ENCODE data around the gene HPSE2. TPM values are rescaled to one million over a fixed set of nuclear protein-coding genes. Genes with fewer than 3 reads are reported as not detected.

The HPSE2 gene
- total RNA-seq, 1 experiment from 2014 or later = not detected

- Histone ChIP-seq H3K27ac (ENCODE audit: low read length) (no peak overlapping the region), H3K4me1 (ENCODE audit: control insufficient read depth, insufficient read depth, low read length) (no peaks in the 10 kb centered on the region), H3K4me3 (ENCODE audit: low read depth in 2 of 2, low read length in 2 of 2) (no peak overlapping the region), H3K36me3 (ENCODE audit: control insufficient read depth, insufficient read depth, low read length) (no peaks in the 10 kb centered on the region), H3K9me3 (ENCODE audit: control insufficient read depth, insufficient read depth, low read depth, low read length) (no peaks in the 10 kb centered on the region), H3K27me3 (ENCODE audit: control insufficient read depth, insufficient read depth, low read length) (0 out of 2 replicates have a peak, but pooled peaks cover 2% of the 10 kb centered on the region)
- intact Hi-C loops (cut with micrococcal nuclease; ENCODE audit: unreplicated experiment) (no loop called here), in situ Hi-C loops (cut with HindIII; ENCODE audit: low pct_unique_long_range_greater_than_20kb, low sequenced_read_pairs) (no loop called here)
- TF ChIP-seq CTCF (IDR thresholded peaks at IDR 0.05) = no peak
- no peak for TF ChIP-seq REST (IDR thresholded peaks at IDR 0.05; ENCODE audit: insufficient read depth in 1 of 2, low read depth in 2 of 2, low read length in 1 of 2)
- TF ChIP-seq TCF7L2 (IDR thresholded peaks at IDR 0.05; ENCODE audit: low read depth, low read length) = no peak
- no peak for TF ChIP-seq POLR2AphosphoS5 (IDR thresholded peaks at IDR 0.05; ENCODE audit: low read depth, low read length)
- no peak for TF ChIP-seq SIN3A (IDR thresholded peaks at IDR 0.05; ENCODE audit: borderline replicate concordance, insufficient read depth, low read depth, low read length)
- BruUV-seq (replicated peaks) = no TSS peak
- DNase-seq (ENCODE audit: low read depth, low spot score) = no peak
- ATAC-seq = no peak
- CTCF ChIA-PET = no interaction called here
- POLR2A ChIA-PET = no interaction called here
Measured at GRCh38 chr10:98525969-98526368, 709.7 kb downstream of the HPSE2 start.

GRCh38 chr10:98524124-98524523, 711.5 kb downstream of the HPSE2 start:
- DNase-seq (ENCODE audit: low read depth, low spot score) = no peak
- H3K9me3 ChIP-seq (ENCODE audit: control insufficient read depth, insufficient read depth, low read depth, low read length) = no peaks in the 10 kb centered on the region
- no peaks in the 10 kb centered on the region for H3K36me3 ChIP-seq (ENCODE audit: control insufficient read depth, insufficient read depth, low read length)
- no peak overlapping the region for H3K27ac ChIP-seq (ENCODE audit: low read length)
- intact Hi-C loops (cut with micrococcal nuclease; ENCODE audit: unreplicated experiment) (no loop called here), in situ Hi-C loops (cut with HindIII; ENCODE audit: low pct_unique_long_range_greater_than_20kb, low sequenced_read_pairs) (no loop called here)
- no peaks in the 10 kb centered on the region for H3K27me3 ChIP-seq (ENCODE audit: control insufficient read depth, insufficient read depth, low read length)
- H3K4me3 ChIP-seq (ENCODE audit: low read depth in 2 of 2, low read length in 2 of 2) = no peak overlapping the region
- POLR2A ChIA-PET = no interaction called here
- no TSS peak for BruUV-seq (replicated peaks)
- H3K4me1 ChIP-seq (ENCODE audit: control insufficient read depth, insufficient read depth, low read length) = no peaks in the 10 kb centered on the region
- ATAC-seq = no peak
- TF ChIP-seq SIN3A (IDR thresholded peaks at IDR 0.05; ENCODE audit: borderline replicate concordance, insufficient read depth, low read depth, low read length) (no peak), POLR2AphosphoS5 (IDR thresholded peaks at IDR 0.05; ENCODE audit: low read depth, low read length) (no peak), CTCF (IDR thresholded peaks at IDR 0.05) (no peak), TCF7L2 (IDR thresholded peaks at IDR 0.05; ENCODE audit: low read depth, low read length) (no peak), REST (IDR thresholded peaks at IDR 0.05; ENCODE audit: insufficient read depth in 1 of 2, low read depth in 2 of 2, low read length in 1 of 2) (no peak)
- CTCF ChIA-PET = no interaction called here
